ENCODE measurements around the gene ESPN.
"Not testable (repeated sequence)": the region's sequence is repeated elsewhere in the genome, so short reads cannot be mapped to it uniquely, and the experiment has no call there.

The ESPN gene

GRCh38 chr1:6410248-6410893, 14.2 kb upstream of the ESPN start:
- DNase-seq: no peak

GRCh38 chr1:6412896-6413295, 11.7 kb upstream of the ESPN start:
- DNase-seq: no peak

- DNase-seq: peak; percentile 42
Observed at GRCh38 chr1:6414443-6414844, 10.1 kb upstream of the ESPN start.

GRCh38 chr1:6414881-6415626, 9.5 kb upstream of the ESPN start:
- DNase-seq: no peak

GRCh38 chr1:6416295-6416656, 8.3 kb upstream of the ESPN start:
- no peak for DNase-seq

GRCh38 chr1:6416906-6417305, 7.7 kb upstream of the ESPN start:
- no peak for DNase-seq

- DNase-seq: no peak
Observed at GRCh38 chr1:6417961-6418667, 6.5 kb upstream of the ESPN start.

- DNase-seq: no peak
Observed at GRCh38 chr1:6418668-6419396, 5.7 kb upstream of the ESPN start.

- no peak for DNase-seq
Observed at GRCh38 chr1:6419397-6419803, 5.2 kb upstream of the ESPN start.

- no peak for DNase-seq
Observed at GRCh38 chr1:6419804-6420453, 4.6 kb upstream of the ESPN start, which contains the start of gene HES2. Gene HES2, minus strand, starts transcription at chr1:6419919. Its CDS starts 99 bp downstream, at chr1:6419820.

- DNase-seq: no peak
Observed at GRCh38 chr1:6420454-6421042, 4.0 kb upstream of the ESPN start.

GRCh38 chr1:6421266-6421665, 3.3 kb upstream of the ESPN start:
- no peak for DNase-seq

GRCh38 chr1:6423321-6423999, 1.1 kb upstream of the ESPN start:
- DNase-seq: peak; percentile 16

GRCh38 chr1:6424000-6424565, 493 bp upstream of the ESPN start:
- DNase-seq: no peak

- no peak for DNase-seq
Observed at GRCh38 chr1:6425658-6426057, 1.1 kb downstream of the ESPN start.

GRCh38 chr1:6426277-6426971, 1.8 kb downstream of the ESPN start:
- DNase-seq: no peak

GRCh38 chr1:6426972-6427350, 2.4 kb downstream of the ESPN start:
- DNase-seq: no peak

- DNase-seq: no peak
Observed at GRCh38 chr1:6427441-6428390, 3.1 kb downstream of the ESPN start.

- DNase-seq: not testable (repeated sequence)
Observed at GRCh38 chr1:6428453-6428852, 3.9 kb downstream of the ESPN start.
